Fibroblast of villous mesenchyme (primary cell): ENCODE measurements around the gene ITGAL. TPM values are rescaled to one million over a fixed set of nuclear protein-coding genes. Genes with fewer than 3 reads are reported as not detected.
"Not testable (repeated sequence)": the region's sequence is repeated elsewhere in the genome, so short reads cannot be mapped to it uniquely, and the experiment has no call there.

Experiments used
- DNase-seq: peaks from one replicate; pipeline ENCODE4 v3.0.0-alpha.2; 2010; ENCODE audit warnings: low read depth
- H3K4me3 ChIP-seq: 2 replicates; pipeline ENCODE4 v1.5.1; 2011; ENCODE audit warnings: low read depth, mild to moderate bottlenecking, low read length
- total RNA-seq: library from RNA; depleted of rRNA; stranded (reverse); fragments of >200 nt; gene quantifications from 2 replicates; pipeline ENCODE4 v1.2.3, GENCODE V29; 2012
- TF ChIP-seq, protein P1 (sequence below): IDR thresholded peaks from 2 replicates; pipeline ENCODE4 v1.5.1; 2012; ENCODE audit warnings: low read depth, mild to moderate bottlenecking, low read length; ENCODE audit not compliant: insufficient read depth

The ITGAL gene
- total RNA-seq, 1 donor: not detected

DNA sequence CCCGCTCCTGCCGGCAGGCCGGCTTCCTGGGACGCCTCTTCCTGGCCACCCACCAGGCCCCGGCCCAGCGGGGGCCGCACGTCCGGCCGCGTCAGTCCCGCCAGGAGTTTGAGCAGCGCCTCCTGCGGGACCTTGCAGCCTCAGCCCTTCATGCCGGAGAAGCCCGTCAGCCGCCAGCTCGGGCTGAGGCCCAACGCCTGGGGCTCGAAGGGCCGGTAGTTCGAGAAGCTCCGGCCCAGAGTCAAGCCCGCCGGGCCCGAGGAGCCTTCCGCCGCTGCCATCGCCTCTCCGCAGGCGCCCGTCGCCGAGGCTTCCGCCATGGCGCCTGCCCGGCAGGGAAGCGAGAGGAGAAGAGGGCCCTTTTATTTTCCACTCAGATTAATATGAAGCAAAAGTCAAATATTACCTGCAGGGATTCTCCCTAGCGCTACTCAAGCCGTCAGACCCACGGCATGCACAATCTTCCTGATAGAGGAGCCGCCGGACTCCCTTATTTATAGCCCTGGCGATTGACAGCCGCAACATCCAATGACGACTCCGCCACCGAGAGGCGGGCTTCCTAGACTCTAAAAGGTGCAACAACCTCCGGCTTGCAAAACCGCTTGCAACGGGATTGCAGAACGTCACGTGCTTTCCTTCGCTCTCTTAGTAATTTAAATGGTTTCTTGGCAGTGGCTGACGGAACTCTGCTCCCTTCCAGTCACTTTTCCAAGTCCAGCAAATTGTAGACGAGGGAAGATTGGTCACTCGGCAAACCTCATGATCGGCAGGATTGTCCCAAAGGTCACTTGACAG, 26.9 kb upstream of the ITGAL start, which contains the start of gene SEPHS2:
SEPHS2 (minus strand) TSS at position 467 of the 795 bp plus-strand sequence; CDS start at position 320, 147 bp downstream.
- TF ChIP-seq, protein P1, sequence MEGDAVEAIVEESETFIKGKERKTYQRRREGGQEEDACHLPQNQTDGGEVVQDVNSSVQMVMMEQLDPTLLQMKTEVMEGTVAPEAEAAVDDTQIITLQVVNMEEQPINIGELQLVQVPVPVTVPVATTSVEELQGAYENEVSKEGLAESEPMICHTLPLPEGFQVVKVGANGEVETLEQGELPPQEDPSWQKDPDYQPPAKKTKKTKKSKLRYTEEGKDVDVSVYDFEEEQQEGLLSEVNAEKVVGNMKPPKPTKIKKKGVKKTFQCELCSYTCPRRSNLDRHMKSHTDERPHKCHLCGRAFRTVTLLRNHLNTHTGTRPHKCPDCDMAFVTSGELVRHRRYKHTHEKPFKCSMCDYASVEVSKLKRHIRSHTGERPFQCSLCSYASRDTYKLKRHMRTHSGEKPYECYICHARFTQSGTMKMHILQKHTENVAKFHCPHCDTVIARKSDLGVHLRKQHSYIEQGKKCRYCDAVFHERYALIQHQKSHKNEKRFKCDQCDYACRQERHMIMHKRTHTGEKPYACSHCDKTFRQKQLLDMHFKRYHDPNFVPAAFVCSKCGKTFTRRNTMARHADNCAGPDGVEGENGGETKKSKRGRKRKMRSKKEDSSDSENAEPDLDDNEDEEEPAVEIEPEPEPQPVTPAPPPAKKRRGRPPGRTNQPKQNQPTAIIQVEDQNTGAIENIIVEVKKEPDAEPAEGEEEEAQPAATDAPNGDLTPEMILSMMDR: peak; percentile 56
- peak; percentile 99 for DNase-seq
- H3K4me3 ChIP-seq: peak within 1 kb of the TSS; percentile 76

DNA sequence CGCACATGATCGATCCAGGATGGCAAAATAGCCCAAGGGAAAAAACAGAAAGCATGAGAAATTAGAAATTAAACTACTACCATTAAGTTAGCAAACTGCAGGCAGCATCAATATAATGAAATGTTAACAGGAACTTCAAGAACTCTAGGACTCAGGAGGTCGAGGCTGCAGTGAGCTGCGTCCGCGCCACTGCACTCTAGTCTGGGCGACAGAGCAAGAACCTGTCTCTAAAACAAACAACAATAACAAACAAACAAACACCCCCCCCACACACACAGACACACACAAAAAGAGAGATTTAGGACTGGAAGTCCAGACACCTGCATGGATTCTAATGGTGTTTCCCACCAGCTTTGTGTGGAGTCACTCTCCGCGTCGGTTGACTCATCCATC, 26.3 kb upstream of the ITGAL start:
- no peak for DNase-seq
- peak overlapping the region; percentile 76 for H3K4me3 ChIP-seq
- TF ChIP-seq, protein P1: no peak

DNA sequence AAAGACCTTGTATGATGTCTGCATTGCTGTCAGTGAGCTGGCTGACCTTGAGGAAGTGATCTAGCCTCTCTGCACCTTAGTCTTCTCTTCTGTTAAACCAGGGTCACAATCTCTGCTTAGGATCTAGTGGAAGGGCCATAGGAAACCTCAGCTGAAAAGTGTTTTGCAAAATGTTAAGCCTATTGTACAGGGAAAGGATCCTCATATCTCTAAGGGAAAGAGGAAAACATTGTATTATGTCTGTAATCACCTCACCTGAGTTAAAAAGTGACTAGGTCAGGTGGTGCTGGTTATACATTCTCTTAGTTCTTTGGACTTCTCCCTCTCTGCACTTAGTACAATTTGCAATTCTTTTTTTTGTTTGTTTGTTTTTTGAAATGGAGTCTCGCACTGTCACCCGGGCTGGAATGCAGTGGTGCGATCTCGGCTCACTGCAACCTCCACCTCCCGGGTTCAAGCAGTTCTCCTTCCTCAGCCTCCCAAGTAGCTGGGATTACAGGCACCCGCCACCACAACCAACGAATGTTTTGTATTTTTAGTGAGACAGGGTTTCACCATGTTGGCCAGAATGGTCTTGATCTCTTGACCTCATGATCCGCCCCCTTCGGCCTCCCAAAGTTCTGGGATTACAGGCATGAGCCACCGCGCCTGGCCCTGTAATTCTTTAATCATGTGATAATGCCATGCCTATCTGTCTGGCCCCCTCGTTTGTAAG, 24.9 kb upstream of the ITGAL start:
- DNase-seq: no peak
- no peak overlapping the region for H3K4me3 ChIP-seq
- TF ChIP-seq, protein P1: no peak

DNA sequence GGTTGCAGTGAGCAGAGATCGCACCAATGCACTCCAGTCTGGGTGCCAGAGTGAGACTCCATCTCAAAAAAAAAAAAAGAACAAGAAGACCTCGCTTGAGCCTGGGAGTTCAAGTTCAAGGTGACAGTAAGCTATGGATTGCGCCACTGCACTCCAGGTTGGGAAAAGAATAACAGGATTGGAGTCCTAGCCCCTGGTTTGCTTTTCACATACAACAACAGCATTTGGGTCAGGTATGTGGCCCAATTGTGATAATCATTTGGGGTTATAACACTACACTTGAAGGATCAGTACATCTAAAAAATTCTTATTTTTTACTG, 23.5 kb upstream of the ITGAL start:
- DNase-seq: no peak

DNA sequence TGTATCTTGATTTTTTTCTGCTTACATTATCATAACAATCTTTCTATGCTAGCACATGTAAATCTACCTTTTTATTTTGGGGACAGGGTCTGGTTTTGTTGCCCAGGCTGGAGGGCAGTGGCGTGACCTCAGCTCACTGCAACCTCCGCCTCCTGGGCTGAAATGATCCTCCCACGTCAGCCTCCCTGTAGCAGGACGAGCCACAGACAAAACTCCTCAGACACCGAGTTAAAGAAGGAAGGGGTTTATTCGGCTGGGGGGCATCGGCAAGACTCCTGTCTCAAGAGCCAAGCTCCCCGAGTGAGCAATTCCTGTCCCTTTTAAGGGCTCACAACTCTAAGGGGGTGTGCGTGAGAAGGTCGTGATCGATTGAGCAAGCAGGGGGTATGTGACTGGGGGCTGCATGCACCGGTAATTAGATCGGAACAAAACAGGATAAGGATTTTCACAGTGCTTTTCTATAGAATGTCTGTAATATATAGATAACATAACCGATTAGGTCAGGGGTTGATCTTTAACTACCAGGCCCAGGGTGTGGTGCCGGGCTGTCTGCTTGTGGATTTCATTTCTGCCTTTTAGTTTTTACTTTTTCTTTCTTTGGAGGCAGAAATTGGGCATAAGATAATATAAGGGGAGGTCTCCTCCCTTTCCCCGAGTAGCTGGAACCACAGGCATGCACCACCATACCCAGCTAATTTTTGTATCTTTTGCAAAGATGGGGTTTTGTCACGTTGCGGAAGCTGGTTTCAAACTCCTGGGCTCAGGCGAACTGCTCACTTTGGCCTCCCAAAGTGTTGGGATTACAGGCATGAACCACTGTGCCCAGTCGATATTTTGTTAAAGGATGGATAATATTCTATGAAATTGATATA, 19.6 kb upstream of the ITGAL start:
- not testable (repeated sequence) for H3K4me3 ChIP-seq, DNase-seq

More for the DNA sequence above, 23.5 kb upstream of the ITGAL start:
- H3K4me3 ChIP-seq: no peak overlapping the region
- TF ChIP-seq, protein P1: no peak

DNA sequence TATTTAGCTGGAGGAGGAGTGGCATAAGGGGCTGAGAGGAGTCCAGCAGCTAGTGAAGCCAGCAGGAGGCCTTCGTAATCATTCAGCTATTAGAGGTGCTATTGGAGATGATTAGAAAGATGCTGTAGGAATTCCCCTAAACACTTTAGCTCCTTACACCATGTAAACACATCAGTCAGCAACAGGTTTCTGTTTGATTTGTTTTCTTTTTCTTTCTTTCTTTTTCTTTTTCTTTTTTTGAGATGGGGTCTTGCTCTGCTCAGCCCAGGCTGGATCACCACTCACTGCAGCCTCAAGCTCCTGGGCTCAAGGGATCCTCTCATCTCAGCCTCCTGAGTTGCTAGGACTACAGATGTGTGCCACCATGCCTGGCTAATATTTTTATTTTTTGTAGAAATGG, 16.2 kb upstream of the ITGAL start:
- TF ChIP-seq, protein P1: no peak
- DNase-seq: no peak
- no peak overlapping the region for H3K4me3 ChIP-seq

DNA sequence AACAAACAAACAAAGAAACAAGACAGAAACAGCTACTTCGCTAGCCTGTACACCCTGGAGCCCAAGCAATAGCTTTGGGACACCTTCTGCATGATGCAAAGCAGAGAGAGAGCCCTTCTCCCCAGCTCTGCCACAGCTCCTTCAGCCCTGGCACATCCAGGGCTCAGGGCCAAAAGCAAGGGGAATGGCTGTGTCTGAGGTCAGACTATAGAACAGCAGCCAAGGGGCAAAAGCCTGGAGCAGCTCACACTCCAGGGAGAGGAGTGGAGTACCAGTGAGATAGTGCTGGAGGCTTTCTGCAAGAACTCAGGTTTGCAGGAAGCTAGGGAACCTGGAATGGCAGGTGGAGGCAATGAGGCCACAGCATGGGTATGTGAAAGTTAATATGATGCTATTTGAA, 15.3 kb upstream of the ITGAL start:
- no peak for DNase-seq
- H3K4me3 ChIP-seq: no peak overlapping the region
- TF ChIP-seq, protein P1: no peak
